Measurements from ENCODE around the gene ZYG11B.

DNA sequence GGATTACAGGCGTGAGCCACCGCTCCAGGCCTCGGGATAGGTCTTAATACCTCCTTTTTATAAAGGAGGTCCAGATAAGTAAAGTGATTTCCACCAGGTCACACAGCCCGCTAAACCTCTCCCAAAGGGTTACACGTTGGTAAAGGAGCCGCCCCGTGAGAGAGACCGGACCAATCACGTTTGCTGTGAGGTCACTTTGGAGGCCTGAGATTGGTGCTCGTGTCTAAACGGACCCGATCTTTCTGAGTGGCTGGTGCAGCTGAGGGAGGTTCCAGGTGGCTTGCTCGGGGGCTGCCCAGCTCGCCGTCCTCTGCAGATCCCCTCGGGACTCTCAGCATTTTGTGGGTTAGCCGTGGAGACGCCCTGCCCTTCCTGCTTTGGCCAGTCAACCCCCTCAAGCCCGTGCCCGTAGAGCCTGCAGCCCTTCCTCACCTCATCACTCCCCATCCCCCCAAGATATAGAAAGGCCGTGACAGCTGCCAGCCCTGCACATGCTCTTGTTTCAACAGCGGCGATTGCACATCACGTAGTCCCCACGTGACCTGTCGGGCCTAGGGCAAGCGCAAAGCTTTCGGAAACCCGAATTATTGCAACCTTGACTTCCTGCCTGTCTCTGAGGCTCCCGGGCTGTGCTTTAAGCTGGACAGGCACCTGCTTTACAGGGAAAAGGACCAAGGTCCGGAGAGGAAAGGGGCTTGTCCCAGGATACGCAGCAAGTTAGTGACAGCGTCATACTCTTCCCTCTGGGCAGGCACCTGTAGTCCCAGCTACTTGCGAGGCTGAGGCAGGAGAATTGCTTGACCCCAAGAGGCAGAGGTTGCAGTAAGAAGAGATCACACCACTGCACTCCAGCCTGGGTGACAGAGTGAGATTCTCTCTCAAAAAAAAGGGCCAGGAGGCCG lies 23.1 kb upstream of the ZYG11B start:
- no peak for TF ChIP-seq EZH2phosphoT487 (IDR thresholded peaks at IDR 0.05; ENCODE audit: borderline replicate concordance)
- TF ChIP-seq, protein P1, sequence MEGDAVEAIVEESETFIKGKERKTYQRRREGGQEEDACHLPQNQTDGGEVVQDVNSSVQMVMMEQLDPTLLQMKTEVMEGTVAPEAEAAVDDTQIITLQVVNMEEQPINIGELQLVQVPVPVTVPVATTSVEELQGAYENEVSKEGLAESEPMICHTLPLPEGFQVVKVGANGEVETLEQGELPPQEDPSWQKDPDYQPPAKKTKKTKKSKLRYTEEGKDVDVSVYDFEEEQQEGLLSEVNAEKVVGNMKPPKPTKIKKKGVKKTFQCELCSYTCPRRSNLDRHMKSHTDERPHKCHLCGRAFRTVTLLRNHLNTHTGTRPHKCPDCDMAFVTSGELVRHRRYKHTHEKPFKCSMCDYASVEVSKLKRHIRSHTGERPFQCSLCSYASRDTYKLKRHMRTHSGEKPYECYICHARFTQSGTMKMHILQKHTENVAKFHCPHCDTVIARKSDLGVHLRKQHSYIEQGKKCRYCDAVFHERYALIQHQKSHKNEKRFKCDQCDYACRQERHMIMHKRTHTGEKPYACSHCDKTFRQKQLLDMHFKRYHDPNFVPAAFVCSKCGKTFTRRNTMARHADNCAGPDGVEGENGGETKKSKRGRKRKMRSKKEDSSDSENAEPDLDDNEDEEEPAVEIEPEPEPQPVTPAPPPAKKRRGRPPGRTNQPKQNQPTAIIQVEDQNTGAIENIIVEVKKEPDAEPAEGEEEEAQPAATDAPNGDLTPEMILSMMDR (conservative IDR thresholded peaks at IDR 0.05; ENCODE audit: low read length): no peak
